ENCODE measurements around the gene SREBF1. TPM values are rescaled to one million over a fixed set of nuclear protein-coding genes. Genes with fewer than 3 reads are reported as not detected.
A peak's percentile ranks its signal among the peaks of the same experiment; 100 is the strongest.

Gene SREBF1
- total and polyA plus RNA-seq, 2 of the 8 experiments (the other 6 are each of a cell fraction or from before 2014, with no cell fraction given), result 28.6 to 70.8 TPM

- peak overlapping the region; percentile 25; the same call in 1 of the 2 replicates for H2BK20ac ChIP-seq (ENCODE audit: low read length)
- ChIA-PET CTCF (ENCODE audit: partially characterized antibody) (interaction anchor here (0.5 to 26.2 kb wide), 38 partner anchors 8 to 1691 kb away, joined by 3 to 404 read pairs (median 5); partner anchors contain the start of genes ATPAF2 and SREBF1), POLR2A (ENCODE audit: partially characterized antibody) (interaction anchor here (0.9 to 12.1 kb wide), 11 partner anchors 8 to 160 kb away, joined by 3 to 122 read pairs (median 4); partner anchors contain the start of gene SREBF1)
- peak overlapping the region; percentile 39 for H3K4ac ChIP-seq (replicated peaks; ENCODE audit: insufficient read length, low read depth, low read length)
- H3K18ac ChIP-seq (ENCODE audit: extremely low read depth, low read length), result no peak overlapping the region
- no peak overlapping the region for H3K56ac ChIP-seq (replicated peaks; ENCODE audit: insufficient read length, low read depth, low read length)
- H3K27me3 ChIP-seq (replicated peaks in 1 of 4; ENCODE audit: control insufficient read depth in 3 of 4, extremely low read depth in 1 of 4, insufficient read depth in 3 of 4, low read length in 3 of 4), result no peaks in the 10 kb centered on the region
- H4K91ac ChIP-seq (replicated peaks; ENCODE audit: insufficient read length, low read length), result peak overlapping the region; percentile 90
- H4K20me1 ChIP-seq (replicated peaks in 1 of 2; ENCODE audit: control insufficient read depth in 1 of 2, insufficient read depth in 2 of 2, low read length in 2 of 2), result no peaks in the 10 kb centered on the region
- H3K79me2 ChIP-seq (ENCODE audit: control insufficient read depth in 1 of 2, insufficient read depth in 2 of 2, low read length in 2 of 2), result no peaks in the 10 kb centered on the region
- H3K23me2 ChIP-seq (ENCODE audit: low read depth, low read length), result no peaks in the 10 kb centered on the region
- no peak overlapping the region for H3K4me3 ChIP-seq (ENCODE audit: extremely low read depth in 1 of 4, insufficient read depth in 2 of 4, low read depth in 3 of 4, low read length in 4 of 4)
- H2AFZ ChIP-seq (ENCODE audit: low read length), result no peak overlapping the region
- H4K8ac ChIP-seq (ENCODE audit: extremely low read depth, insufficient read depth, low read length), result no peak overlapping the region
- no peaks in the 10 kb centered on the region for H3K79me1 ChIP-seq (ENCODE audit: low read depth, low read length)
- DNase-seq (ENCODE audit: low read depth in 1 of 2, low spot score in 2 of 2), result peak in 1 of 2 experiments; percentile 86
- H2BK15ac ChIP-seq (ENCODE audit: low read length), result peak overlapping the region; percentile 98
- H4K5ac ChIP-seq (ENCODE audit: insufficient read length, low read depth, low read length), result peak overlapping the region; percentile 2
- no peaks in the 10 kb centered on the region for H3K9me3 ChIP-seq (ENCODE audit: insufficient read depth in 2 of 2, low read depth in 1 of 2, low read length in 1 of 2)
- no peak overlapping the region for H2BK120ac ChIP-seq (replicated peaks; ENCODE audit: low read depth, low read length)
- H3K14ac ChIP-seq (ENCODE audit: insufficient read length), result no peak overlapping the region
- peak; percentile 90 for FAIRE-seq
- H2BK5ac ChIP-seq (ENCODE audit: low read depth, low read length), result peak overlapping the region; percentile 41; the same call in 1 of the 2 replicates
- 61% methylated on average over 9 of the region's 9 CpGs; no CpG with 5 or more reads in 1 of the 2 experiments for WGBS, 2 experiments (ENCODE audit: extremely low coverage in 1 of 2, insufficient coverage in 1 of 2, insufficient read length in 1 of 2, insufficient replicate concordance in 2 of 2, low coverage in 1 of 2, low lambda C conversion rate in 2 of 2, missing lambda C conversion rate in 1 of 2)
- H3K4me2 ChIP-seq (ENCODE audit: insufficient read depth in 1 of 2, low read depth in 2 of 2, low read length in 2 of 2), result no peak overlapping the region
- no peak overlapping the region for H3K27ac ChIP-seq (ENCODE audit: low read depth, low read length)
- H2AK5ac ChIP-seq (ENCODE audit: low read depth, low read length), result no peak overlapping the region
- peaks cover 0 to 10% (median 3%) of the 10 kb centered on the region in 4 experiments; a peak in 2 of 7 replicates for H3K4me1 ChIP-seq (replicated peaks in 1 of 4; ENCODE audit: control insufficient read depth in 3 of 4, insufficient read depth in 4 of 4, low read length in 3 of 4)
- H3K36me3 ChIP-seq (ENCODE audit: control insufficient read depth in 2 of 4, insufficient read depth in 4 of 4, low read length in 3 of 4), result no peaks in the 10 kb centered on the region
- no peak overlapping the region for H3K9ac ChIP-seq (replicated peaks in 1 of 4; ENCODE audit: extremely low read depth in 1 of 4, low read depth in 3 of 4, low read length in 3 of 4)
- H3K23ac ChIP-seq (ENCODE audit: insufficient read length), result no peak overlapping the region
- H2BK12ac ChIP-seq (ENCODE audit: low read depth, low read length), result peak overlapping the region; percentile 75; the same call in 1 of the 2 replicates
- TF ChIP-seq ATF3 (IDR thresholded peaks at IDR 0.05; ENCODE audit: insufficient read depth, low read depth, low read length), result no peak
- no peak for TF ChIP-seq POLR2AphosphoS5 (IDR thresholded peaks at IDR 0.05; ENCODE audit: low read depth, low read length)
- TF ChIP-seq BRCA1 (IDR thresholded peaks at IDR 0.05; ENCODE audit: low read depth, low read length), result no peak
- TF ChIP-seq NANOG (IDR thresholded peaks at IDR 0.05; ENCODE audit: insufficient read depth, low read depth, low read length, poor library complexity, severe bottlenecking), result no peak
- no peak for TF ChIP-seq CREB1 (IDR thresholded peaks at IDR 0.05)
- no peak for TF ChIP-seq TEAD4 (IDR thresholded peaks at IDR 0.05; ENCODE audit: low read depth, low read length)
- TF ChIP-seq SP1 (IDR thresholded peaks at IDR 0.05; ENCODE audit: low read depth, low read length), result no peak
- TF ChIP-seq TAF7 (optimal IDR thresholded peaks at IDR 0.05; ENCODE audit: borderline replicate concordance, low read depth, low read length), result no peak
- TF ChIP-seq BCL11A (IDR thresholded peaks at IDR 0.05; ENCODE audit: low read depth in 2 of 2, low read length in 2 of 2), result no peak
- no peak for TF ChIP-seq HDAC2 (IDR thresholded peaks at IDR 0.05; ENCODE audit: borderline replicate concordance in 1 of 2, low read depth in 2 of 2, low read length in 2 of 2)
- TF ChIP-seq KDM1A (IDR thresholded peaks at IDR 0.05; ENCODE audit: borderline replicate concordance, low read length), result no peak
Observed at GRCh38 chr17:17859909-17860765, 23.4 kb upstream of the SREBF1 start.
